Gastrocnemius medialis (tissue), 4 donors: ENCODE results near the gene ADAMTSL2.

ENCODE experiments used
- POLR2A ChIP-seq, 2 donors: fragments of 450-650 bp; IDR thresholded peaks; one replicate each; pipeline ENCODE4 v1.6.1; 2017; ENCODE audit warnings: antibody characterized with exemption in 2 of 2, mild to moderate bottlenecking in 2 of 2, moderate library complexity in 2 of 2
- TF ChIP-seq, protein P1 (sequence below), 5 experiments: fragments of 450-650 bp in 3 of 5; fragments of 200-600 bp in 2 of 5; sonication (generic) in 2 of 5; IDR thresholded peaks in 4 of 5; conservative IDR thresholded peaks in 1 of 5; 1 replicate in 4 of 5; 2 replicates in 1 of 5; pipeline ENCODE4 v1.5.1; 2016 to 2019; ENCODE audit warnings: antibody characterized with exemption in 5 of 5, mild to moderate bottlenecking in 3 of 5, moderate library complexity in 3 of 5

DNA sequence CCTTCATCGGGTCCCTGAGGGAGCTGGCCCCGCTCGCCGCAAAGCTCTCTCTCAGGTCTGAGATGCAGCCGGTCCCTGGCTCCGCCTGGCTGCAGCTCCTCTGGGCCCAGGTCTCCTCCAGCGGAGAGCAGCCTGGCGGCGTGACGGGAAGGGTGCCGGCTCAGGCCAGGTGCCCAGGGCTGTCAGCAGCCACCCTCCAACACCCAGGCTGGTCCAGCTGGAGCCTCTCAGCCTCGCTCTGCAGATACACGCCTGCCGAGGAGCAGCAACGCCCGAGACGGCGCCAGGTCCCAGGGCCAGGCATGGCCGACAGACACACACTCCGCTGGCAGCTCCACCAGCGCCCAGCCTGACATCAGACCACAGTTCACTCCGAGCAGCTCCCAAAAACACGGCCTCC, 49.1 kb downstream of the ADAMTSL2 start:
- TF ChIP-seq, protein P1, sequence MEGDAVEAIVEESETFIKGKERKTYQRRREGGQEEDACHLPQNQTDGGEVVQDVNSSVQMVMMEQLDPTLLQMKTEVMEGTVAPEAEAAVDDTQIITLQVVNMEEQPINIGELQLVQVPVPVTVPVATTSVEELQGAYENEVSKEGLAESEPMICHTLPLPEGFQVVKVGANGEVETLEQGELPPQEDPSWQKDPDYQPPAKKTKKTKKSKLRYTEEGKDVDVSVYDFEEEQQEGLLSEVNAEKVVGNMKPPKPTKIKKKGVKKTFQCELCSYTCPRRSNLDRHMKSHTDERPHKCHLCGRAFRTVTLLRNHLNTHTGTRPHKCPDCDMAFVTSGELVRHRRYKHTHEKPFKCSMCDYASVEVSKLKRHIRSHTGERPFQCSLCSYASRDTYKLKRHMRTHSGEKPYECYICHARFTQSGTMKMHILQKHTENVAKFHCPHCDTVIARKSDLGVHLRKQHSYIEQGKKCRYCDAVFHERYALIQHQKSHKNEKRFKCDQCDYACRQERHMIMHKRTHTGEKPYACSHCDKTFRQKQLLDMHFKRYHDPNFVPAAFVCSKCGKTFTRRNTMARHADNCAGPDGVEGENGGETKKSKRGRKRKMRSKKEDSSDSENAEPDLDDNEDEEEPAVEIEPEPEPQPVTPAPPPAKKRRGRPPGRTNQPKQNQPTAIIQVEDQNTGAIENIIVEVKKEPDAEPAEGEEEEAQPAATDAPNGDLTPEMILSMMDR (IDR thresholded peaks at IDR 0.05 in 4 of 5, conservative IDR thresholded peaks at IDR 0.05 in 1 of 5), result no peak
- TF ChIP-seq POLR2A (IDR thresholded peaks at IDR 0.05), result no peak
